ENCODE measurements around the gene LRPPRC. TPM values are rescaled to one million over a fixed set of nuclear protein-coding genes. Genes with fewer than 3 reads are reported as not detected.

The LRPPRC gene
- total and polyA plus RNA-seq, 4 donors: 71.6 to 132 (median 92.5) TPM

- H3K9me3 ChIP-seq (ENCODE audit: control insufficient read depth, insufficient read depth, low read length): no peaks in the 10 kb centered on the region
- 94% methylated on average over 5 of the region's 6 CpGs for WGBS (ENCODE audit: insufficient coverage)
- no peaks in the 10 kb centered on the region for H3K27me3 ChIP-seq (ENCODE audit: control insufficient read depth, insufficient read depth, low read length)
- H3K4me3 ChIP-seq (ENCODE audit: low read depth, low read length): no peak overlapping the region
- H3K4me1 ChIP-seq (ENCODE audit: control insufficient read depth, insufficient read depth, low read length): no peaks in the 10 kb centered on the region
- H3K36me3 ChIP-seq (ENCODE audit: control insufficient read depth, insufficient read depth, low read length): peaks cover 8% of the 10 kb centered on the region
- no peak for DNase-seq (ENCODE audit: low read depth in 4 of 6, low spot score in 6 of 6)
- H3K27ac ChIP-seq (ENCODE audit: low read depth, low read length): no peak overlapping the region
Observed at GRCh38 chr2:43986600-43986999, 9.2 kb downstream of the LRPPRC start.

GRCh38 chr2:43985359-43985758 lies 10.4 kb downstream of the LRPPRC start:
- Histone ChIP-seq H3K36me3 (ENCODE audit: control insufficient read depth, insufficient read depth, low read length) (peaks cover 11% of the 10 kb centered on the region), H3K4me1 (ENCODE audit: control insufficient read depth, insufficient read depth, low read length) (no peaks in the 10 kb centered on the region), H3K27ac (ENCODE audit: low read depth, low read length) (no peak overlapping the region), H3K9me3 (ENCODE audit: control insufficient read depth, insufficient read depth, low read length) (no peaks in the 10 kb centered on the region), H3K27me3 (ENCODE audit: control insufficient read depth, insufficient read depth, low read length) (no peaks in the 10 kb centered on the region), H3K4me3 (ENCODE audit: low read depth, low read length) (no peak overlapping the region)
- no peak for DNase-seq (ENCODE audit: low read depth in 4 of 6, low spot score in 6 of 6)
- WGBS (ENCODE audit: insufficient coverage): 100% methylated on average over 1 of the region's 3 CpGs

- Histone ChIP-seq H3K9me3 (ENCODE audit: control insufficient read depth, insufficient read depth, low read length) (no peaks in the 10 kb centered on the region), H3K27ac (ENCODE audit: low read depth, low read length) (no peak overlapping the region), H3K36me3 (ENCODE audit: control insufficient read depth, insufficient read depth, low read length) (peaks cover 14% of the 10 kb centered on the region), H3K4me1 (ENCODE audit: control insufficient read depth, insufficient read depth, low read length) (no peaks in the 10 kb centered on the region), H3K4me3 (ENCODE audit: low read depth, low read length) (no peak overlapping the region), H3K27me3 (ENCODE audit: control insufficient read depth, insufficient read depth, low read length) (no peaks in the 10 kb centered on the region)
- no CpG with 5 or more reads among the region's 2 CpGs for WGBS (ENCODE audit: insufficient coverage)
- DNase-seq (ENCODE audit: low read depth in 4 of 6, low spot score in 6 of 6): no peak
Observed at GRCh38 chr2:43984533-43984932, 11.3 kb downstream of the LRPPRC start.

GRCh38 chr2:43980902-43981301 lies 14.9 kb downstream of the LRPPRC start:
- H3K4me3 ChIP-seq (ENCODE audit: low read depth, low read length): no peak overlapping the region
- no peak overlapping the region for H3K27ac ChIP-seq (ENCODE audit: low read depth, low read length)
- H3K9me3 ChIP-seq (ENCODE audit: control insufficient read depth, insufficient read depth, low read length): no peaks in the 10 kb centered on the region
- no peaks in the 10 kb centered on the region for H3K4me1 ChIP-seq (ENCODE audit: control insufficient read depth, insufficient read depth, low read length)
- peaks cover 9% of the 10 kb centered on the region for H3K36me3 ChIP-seq (ENCODE audit: control insufficient read depth, insufficient read depth, low read length)
- H3K27me3 ChIP-seq (ENCODE audit: control insufficient read depth, insufficient read depth, low read length): no peaks in the 10 kb centered on the region
- DNase-seq (ENCODE audit: low read depth in 4 of 6, low spot score in 6 of 6): no peak
- WGBS (ENCODE audit: insufficient coverage): no CpG with 5 or more reads among the region's 2 CpGs

GRCh38 chr2:43977677-43978375 lies 18.0 kb downstream of the LRPPRC start:
- Histone ChIP-seq H3K27ac (ENCODE audit: low read depth, low read length) (no peak overlapping the region), H3K9me3 (ENCODE audit: control insufficient read depth, insufficient read depth, low read length) (no peaks in the 10 kb centered on the region), H3K36me3 (ENCODE audit: control insufficient read depth, insufficient read depth, low read length) (peaks cover 9% of the 10 kb centered on the region)

GRCh38 chr2:43960921-43961320 lies 34.9 kb downstream of the LRPPRC start:
- Histone ChIP-seq H3K27me3 (ENCODE audit: control insufficient read depth, insufficient read depth, low read length) (no peaks in the 10 kb centered on the region), H3K4me1 (ENCODE audit: control insufficient read depth, insufficient read depth, low read length) (no peaks in the 10 kb centered on the region), H3K4me3 (ENCODE audit: low read depth, low read length) (no peak overlapping the region), H3K27ac (ENCODE audit: low read depth, low read length) (no peak overlapping the region), H3K36me3 (ENCODE audit: control insufficient read depth, insufficient read depth, low read length) (peaks cover 14% of the 10 kb centered on the region), H3K9me3 (ENCODE audit: control insufficient read depth, insufficient read depth, low read length) (no peaks in the 10 kb centered on the region)
- no peak for DNase-seq (ENCODE audit: low read depth in 4 of 6, low spot score in 6 of 6)

More at GRCh38 chr2:43977677-43978375, 18.0 kb downstream of the LRPPRC start:
- H3K4me1 ChIP-seq (ENCODE audit: control insufficient read depth, insufficient read depth, low read length): no peaks in the 10 kb centered on the region
- no peaks in the 10 kb centered on the region for H3K27me3 ChIP-seq (ENCODE audit: control insufficient read depth, insufficient read depth, low read length)
- no peak for DNase-seq (ENCODE audit: low read depth in 4 of 6, low spot score in 6 of 6)
- H3K4me3 ChIP-seq (ENCODE audit: low read depth, low read length): no peak overlapping the region

- H3K27ac ChIP-seq (ENCODE audit: low read depth, low read length): no peak overlapping the region
- peaks cover 19% of the 10 kb centered on the region for H3K36me3 ChIP-seq (ENCODE audit: control insufficient read depth, insufficient read depth, low read length)
- no peak overlapping the region for H3K4me3 ChIP-seq (ENCODE audit: low read depth, low read length)
- DNase-seq (ENCODE audit: low read depth in 4 of 6, low spot score in 6 of 6): no peak
- no peaks in the 10 kb centered on the region for H3K4me1 ChIP-seq (ENCODE audit: control insufficient read depth, insufficient read depth, low read length)
- no peaks in the 10 kb centered on the region for H3K9me3 ChIP-seq (ENCODE audit: control insufficient read depth, insufficient read depth, low read length)
- H3K27me3 ChIP-seq (ENCODE audit: control insufficient read depth, insufficient read depth, low read length): no peaks in the 10 kb centered on the region
- WGBS (ENCODE audit: insufficient coverage): no CpG with 5 or more reads among the region's 5 CpGs
Observed at GRCh38 chr2:43958397-43959275, 37.2 kb downstream of the LRPPRC start.

- H3K27me3 ChIP-seq (ENCODE audit: control insufficient read depth, insufficient read depth, low read length): no peaks in the 10 kb centered on the region
- peak in 2 of 6 donors; percentile 66 to 85 for DNase-seq (ENCODE audit: low read depth in 4 of 6, low spot score in 6 of 6)
- no peaks in the 10 kb centered on the region for H3K9me3 ChIP-seq (ENCODE audit: control insufficient read depth, insufficient read depth, low read length)
- no peak overlapping the region for H3K4me3 ChIP-seq (ENCODE audit: low read depth, low read length)
- no peaks in the 10 kb centered on the region for H3K4me1 ChIP-seq (ENCODE audit: control insufficient read depth, insufficient read depth, low read length)
- H3K36me3 ChIP-seq (ENCODE audit: control insufficient read depth, insufficient read depth, low read length): peaks cover 12% of the 10 kb centered on the region
- H3K27ac ChIP-seq (ENCODE audit: low read depth, low read length): no peak overlapping the region
- 98% methylated on average over 5 of the region's 8 CpGs for WGBS (ENCODE audit: insufficient coverage)
Observed at GRCh38 chr2:43950383-43951008, 45.3 kb downstream of the LRPPRC start.

GRCh38 chr2:43948370-43948769 lies 47.4 kb downstream of the LRPPRC start:
- H3K27me3 ChIP-seq (ENCODE audit: control insufficient read depth, insufficient read depth, low read length): no peaks in the 10 kb centered on the region
- no peak overlapping the region for H3K4me3 ChIP-seq (ENCODE audit: low read depth, low read length)
- H3K36me3 ChIP-seq (ENCODE audit: control insufficient read depth, insufficient read depth, low read length): peaks cover 3% of the 10 kb centered on the region
- H3K9me3 ChIP-seq (ENCODE audit: control insufficient read depth, insufficient read depth, low read length): no peaks in the 10 kb centered on the region
- WGBS (ENCODE audit: insufficient coverage): no CpG with 5 or more reads among the region's 3 CpGs
- H3K4me1 ChIP-seq (ENCODE audit: control insufficient read depth, insufficient read depth, low read length): no peaks in the 10 kb centered on the region
- DNase-seq (ENCODE audit: low read depth in 4 of 6, low spot score in 6 of 6): no peak
- H3K27ac ChIP-seq (ENCODE audit: low read depth, low read length): no peak overlapping the region
